Measurements from ENCODE around the gene CEP57L1. TPM values are rescaled to one million over a fixed set of nuclear protein-coding genes. Genes with fewer than 3 reads are reported as not detected.
"Not testable (repeated sequence)": the region's sequence is repeated elsewhere in the genome, so short reads cannot be mapped to it uniquely, and the experiment has no call there.

Gene CEP57L1
- total RNA-seq, 6 donors from 2014 or later, result 6.8 to 34.6 (median 12.8) TPM

GRCh38 chr6:109102762-109103161, 7.5 kb downstream of the CEP57L1 start:
- 67 to 79% methylated on average over 1 of the region's 1 CpG for WGBS, 2 donors
- DNase-seq, result no peak
- TF ChIP-seq EP300 (IDR thresholded peaks at IDR 0.05) (no peak), POLR2A (IDR thresholded peaks at IDR 0.05) (no peak), CTCF (IDR thresholded peaks at IDR 0.05) (no peak), POLR2AphosphoS5 (IDR thresholded peaks at IDR 0.05) (no peak)

GRCh38 chr6:109103942-109104341, 8.6 kb downstream of the CEP57L1 start:
- Histone ChIP-seq H3K27ac (no peak overlapping the region), H3K4me1 (no peaks in the 10 kb centered on the region), H3K27me3 (no peaks in the 10 kb centered on the region), H3K4me3 (no peak overlapping the region), H3K9me3 (no peaks in the 10 kb centered on the region), H3K36me3 (peaks cover 0 to 5% (median 0%) of the 10 kb centered on the region in 4 donors)
- no peak for DNase-seq
- no peak for TF ChIP-seq POLR2AphosphoS5 (IDR thresholded peaks at IDR 0.05)
- TF ChIP-seq CTCF (IDR thresholded peaks at IDR 0.05), result no peak
- TF ChIP-seq EP300 (IDR thresholded peaks at IDR 0.05), result no peak
- no peak for TF ChIP-seq POLR2A (IDR thresholded peaks at IDR 0.05)
- no peak for ATAC-seq (ENCODE audit: low FRiP score in 2 of 2)

More at GRCh38 chr6:109102762-109103161, 7.5 kb downstream of the CEP57L1 start:
- no peaks in the 10 kb centered on the region for H3K27me3 ChIP-seq
- no peak overlapping the region for H3K27ac ChIP-seq
- H3K9me3 ChIP-seq, result no peaks in the 10 kb centered on the region
- H3K4me1 ChIP-seq, result no peaks in the 10 kb centered on the region
- H3K4me3 ChIP-seq, result no peak overlapping the region
- peaks cover 0 to 5% (median 0%) of the 10 kb centered on the region in 4 donors for H3K36me3 ChIP-seq
- ATAC-seq (ENCODE audit: low FRiP score in 2 of 2), result no peak

- 93 to 94% methylated on average over 3 of the region's 3 CpGs for WGBS, 2 donors
Observed at GRCh38 chr6:109104512-109104911, 9.2 kb downstream of the CEP57L1 start.

GRCh38 chr6:109105681-109106080, 10.4 kb downstream of the CEP57L1 start:
- H3K4me3 ChIP-seq, result no peak overlapping the region
- H3K36me3 ChIP-seq, result peaks cover 0 to 5% (median 0%) of the 10 kb centered on the region in 4 donors
- DNase-seq (no peak), ATAC-seq (ENCODE audit: low FRiP score in 2 of 2) (no peak)
- no peak overlapping the region for H3K27ac ChIP-seq
- H3K4me1 ChIP-seq, result no peaks in the 10 kb centered on the region
- H3K9me3 ChIP-seq, result no peaks in the 10 kb centered on the region
- no peak for TF ChIP-seq EP300 (IDR thresholded peaks at IDR 0.05)
- no peak for TF ChIP-seq CTCF (IDR thresholded peaks at IDR 0.05)
- no peak for TF ChIP-seq POLR2A (IDR thresholded peaks at IDR 0.05)
- no peak for TF ChIP-seq POLR2AphosphoS5 (IDR thresholded peaks at IDR 0.05)
- 96 to 98% methylated on average over 4 to 5 of the region's 5 CpGs for WGBS, 2 donors
- no peaks in the 10 kb centered on the region for H3K27me3 ChIP-seq

More at GRCh38 chr6:109104512-109104911, 9.2 kb downstream of the CEP57L1 start:
- no peak for ATAC-seq (ENCODE audit: low FRiP score in 2 of 2)
- Histone ChIP-seq H3K9me3 (no peaks in the 10 kb centered on the region), H3K4me3 (no peak overlapping the region), H3K36me3 (peaks cover 0 to 5% (median 0%) of the 10 kb centered on the region in 4 donors), H3K4me1 (no peaks in the 10 kb centered on the region), H3K27ac (no peak overlapping the region), H3K27me3 (no peaks in the 10 kb centered on the region)
- no peak for TF ChIP-seq POLR2A (IDR thresholded peaks at IDR 0.05)
- no peak for TF ChIP-seq POLR2AphosphoS5 (IDR thresholded peaks at IDR 0.05)
- no peak for TF ChIP-seq EP300 (IDR thresholded peaks at IDR 0.05)
- TF ChIP-seq CTCF (IDR thresholded peaks at IDR 0.05), result no peak
- no peak for DNase-seq

GRCh38 chr6:109109663-109110062, 14.4 kb downstream of the CEP57L1 start:
- H3K9me3 ChIP-seq; H3K27ac ChIP-seq; H3K27me3 ChIP-seq; ATAC-seq (ENCODE audit: low FRiP score in 2 of 2); H3K36me3 ChIP-seq; H3K4me1 ChIP-seq; H3K4me3 ChIP-seq; DNase-seq: not testable (repeated sequence)
- 94 to 95% methylated on average over 8 of the region's 8 CpGs for WGBS, 2 donors

GRCh38 chr6:109112663-109113062, 17.4 kb downstream of the CEP57L1 start:
- not testable (repeated sequence) for H3K9me3 ChIP-seq; H3K27ac ChIP-seq; H3K4me3 ChIP-seq; H3K27me3 ChIP-seq; H3K36me3 ChIP-seq; DNase-seq; ATAC-seq (ENCODE audit: low FRiP score in 2 of 2); H3K4me1 ChIP-seq
- 81 to 86% methylated on average over 3 of the region's 3 CpGs for WGBS, 2 donors

Measured in upper lobe of left lung (tissue), 6 donors.